ENCODE results near the gene KLF7. TPM values are rescaled to one million over a fixed set of nuclear protein-coding genes. Genes with fewer than 3 reads are reported as not detected.
A peak's percentile ranks its signal among the peaks of the same experiment; 100 is the strongest.

Gene KLF7
- total RNA-seq, 2 experiments from 2014 or later = 90.1 to 96.9 TPM

DNA sequence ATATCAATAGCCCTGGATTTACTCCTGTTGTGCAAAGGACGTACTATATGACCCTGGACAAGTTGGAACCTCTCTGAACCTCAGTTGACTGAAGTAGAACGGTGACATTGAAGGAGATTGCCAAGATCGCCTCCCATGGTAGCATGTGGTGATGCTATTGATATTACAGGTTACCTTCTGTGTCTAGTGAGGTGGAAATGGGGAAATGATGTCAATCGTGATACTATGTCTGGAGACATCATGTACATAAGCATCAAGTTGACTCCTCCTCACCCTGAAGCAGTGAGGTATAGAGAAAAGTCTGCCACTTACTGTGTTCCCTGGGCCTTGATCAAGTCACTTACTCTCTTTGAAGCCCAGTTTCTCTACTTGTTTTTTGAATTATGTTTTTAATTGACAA, 93.9 kb downstream of the KLF7 start:
- peaks cover 33% of the 10 kb centered on the region for H3K4me1 Mint-ChIP-seq (ENCODE audit: low read depth)
- Histone ChIP-seq H3K4me3 (ENCODE audit: low read length) (no peak overlapping the region), H3K27ac (ENCODE audit: low read depth in 1 of 2, low read length in 2 of 2) (no peak overlapping the region), H3K4me1 (ENCODE audit: insufficient read depth, low read length) (peaks cover 10% of the 10 kb centered on the region), H3K36me3 (ENCODE audit: insufficient read depth, low read length) (no peaks in the 10 kb centered on the region), H3K9me3 (ENCODE audit: control insufficient read depth in 1 of 2, insufficient read depth in 1 of 2, low read length in 2 of 2) (no peaks in the 10 kb centered on the region), H3K27me3 (ENCODE audit: control insufficient read depth in 1 of 2, insufficient read depth in 2 of 2, low read length in 2 of 2) (no peaks in the 10 kb centered on the region)
- no peak overlapping the region for H3K4me3 Mint-ChIP-seq
- H3K36me3 Mint-ChIP-seq (ENCODE audit: low read depth) = no peaks in the 10 kb centered on the region
- no peak for DNase-seq
- CTCF ChIA-PET = no interaction called here
- H3K27me3 Mint-ChIP-seq = no peaks in the 10 kb centered on the region
- ATAC-seq (ENCODE audit: poor library complexity) = peak; percentile 65
- intact Hi-C loops (cut with DNase I, micrococcal nuclease) = no loop called here
- POLR2A ChIA-PET = interaction anchor here (0.8 kb wide), 1 partner anchor 453 kb away, joined by 3 read pairs; no protein-coding TSS in a partner anchor
- H3K9me3 Mint-ChIP-seq = no peaks in the 10 kb centered on the region
- no peak overlapping the region for H3K27ac Mint-ChIP-seq
- TF ChIP-seq CTCF (IDR thresholded peaks at IDR 0.05) = no peak

- no peaks in the 10 kb centered on the region for H3K4me1 Mint-ChIP-seq (ENCODE audit: low read depth)
- ChIA-PET CTCF (no interaction called here), POLR2A (no interaction called here)
- ATAC-seq (ENCODE audit: poor library complexity) (no peak), DNase-seq (no peak)
- Histone ChIP-seq H3K9me3 (ENCODE audit: control insufficient read depth in 1 of 2, insufficient read depth in 1 of 2, low read length in 2 of 2) (no peaks in the 10 kb centered on the region), H3K4me3 (ENCODE audit: low read length) (no peak overlapping the region), H3K4me1 (ENCODE audit: insufficient read depth, low read length) (no peaks in the 10 kb centered on the region), H3K36me3 (ENCODE audit: insufficient read depth, low read length) (no peaks in the 10 kb centered on the region), H3K27ac (ENCODE audit: low read depth in 1 of 2, low read length in 2 of 2) (no peak overlapping the region), H3K27me3 (ENCODE audit: control insufficient read depth in 1 of 2, insufficient read depth in 2 of 2, low read length in 2 of 2) (no peaks in the 10 kb centered on the region)
- intact Hi-C loops (cut with DNase I, micrococcal nuclease) = no loop called here
- H3K4me3 Mint-ChIP-seq = no peak overlapping the region
- no peak overlapping the region for H3K27ac Mint-ChIP-seq
- no peaks in the 10 kb centered on the region for H3K36me3 Mint-ChIP-seq (ENCODE audit: low read depth)
- H3K9me3 Mint-ChIP-seq = no peaks in the 10 kb centered on the region
- no peak for TF ChIP-seq CTCF (IDR thresholded peaks at IDR 0.05)
- H3K27me3 Mint-ChIP-seq = no peaks in the 10 kb centered on the region
Measured at GRCh38 chr2:207067473-207067872, 98.3 kb downstream of the KLF7 start.

- intact Hi-C loops (cut with DNase I, micrococcal nuclease) = no loop called here
- ChIA-PET CTCF (no interaction called here), POLR2A (interaction anchor here (1.2 kb wide), 1 partner anchor 99 kb away, joined by 4 read pairs; the partner anchor contains the start of gene KLF7)
- H3K4me3 ChIP-seq (ENCODE audit: low read length) = no peak overlapping the region
- no peak overlapping the region for H3K27ac ChIP-seq (ENCODE audit: low read depth in 1 of 2, low read length in 2 of 2)
- no peaks in the 10 kb centered on the region for H3K27me3 ChIP-seq (ENCODE audit: control insufficient read depth in 1 of 2, insufficient read depth in 2 of 2, low read length in 2 of 2)
- no peaks in the 10 kb centered on the region for H3K36me3 ChIP-seq (ENCODE audit: insufficient read depth, low read length)
- Mint-ChIP-seq H3K27ac (no peak overlapping the region), H3K4me3 (no peak overlapping the region), H3K4me1 (ENCODE audit: low read depth) (no peaks in the 10 kb centered on the region), H3K27me3 (no peaks in the 10 kb centered on the region), H3K36me3 (ENCODE audit: low read depth) (no peaks in the 10 kb centered on the region), H3K9me3 (no peaks in the 10 kb centered on the region)
- ATAC-seq (ENCODE audit: poor library complexity) (no peak), DNase-seq (no peak)
- TF ChIP-seq CTCF (IDR thresholded peaks at IDR 0.05) = no peak
- H3K4me1 ChIP-seq (ENCODE audit: insufficient read depth, low read length) = no peaks in the 10 kb centered on the region
- no peaks in the 10 kb centered on the region for H3K9me3 ChIP-seq (ENCODE audit: control insufficient read depth in 1 of 2, insufficient read depth in 1 of 2, low read length in 2 of 2)
Measured at GRCh38 chr2:207066791-207067460, 98.8 kb downstream of the KLF7 start.
